ENCODE data around the gene XRCC1. TPM values are rescaled to one million over a fixed set of nuclear protein-coding genes. Genes with fewer than 3 reads are reported as not detected.

The XRCC1 gene
- total RNA-seq, 4 donors from 2014 or later = 22.7 to 53.2 (median 30.7) TPM

DNA sequence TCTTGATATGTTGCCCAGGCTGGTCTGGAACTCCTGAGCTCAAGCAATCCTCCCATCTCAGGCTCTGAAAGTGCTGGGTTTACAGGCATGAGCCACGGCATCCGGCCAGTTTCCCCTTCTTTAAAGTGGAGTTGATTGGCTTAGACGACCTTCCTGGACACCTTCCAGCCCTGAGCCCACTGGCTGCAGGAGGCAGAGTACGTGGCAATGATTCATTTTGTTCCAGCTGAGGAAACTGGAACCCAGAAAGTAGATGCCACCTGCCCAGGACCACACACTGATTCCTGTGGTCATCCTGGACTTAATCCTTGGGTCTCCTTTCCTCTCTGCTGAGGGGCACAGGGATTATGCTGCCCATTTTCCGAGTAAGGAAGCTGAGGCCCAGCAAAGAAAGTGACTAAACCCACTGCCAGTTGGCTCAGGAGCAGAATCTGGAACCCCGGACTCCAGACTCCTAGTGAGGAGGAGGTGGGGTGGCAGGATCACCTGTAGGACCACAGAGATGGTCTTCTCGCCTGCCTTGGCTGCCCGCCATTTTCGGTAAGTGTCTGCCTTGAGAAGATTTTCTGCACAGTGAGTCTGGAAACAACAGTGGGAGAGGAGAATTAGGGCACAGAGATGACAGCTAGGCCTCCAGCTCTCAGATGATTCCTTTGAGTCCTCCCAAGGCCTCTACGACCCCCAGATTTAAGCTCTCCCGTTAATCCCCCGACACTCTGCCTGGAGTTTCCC lies 737 bp downstream of the XRCC1 start:
- H3K4me1 ChIP-seq = peaks cover 0 to 5% of the 10 kb centered on the region in 2 donors
- H3K9me3 ChIP-seq = no peaks in the 10 kb centered on the region
- peak overlapping the region; percentile 85 to 89 for H3K27ac ChIP-seq
- intact Hi-C loops (cut with DNase I; ENCODE audit: low total_unique reads) = loop anchor here (5.0 kb wide), 1 partner anchor 93 kb away; no protein-coding TSS in a partner anchor
- DNase-seq = no peak
- no peaks in the 10 kb centered on the region for H3K36me3 ChIP-seq
- peak overlapping the region; percentile 79 to 95 for H3K4me3 ChIP-seq
- TF ChIP-seq, protein P1, sequence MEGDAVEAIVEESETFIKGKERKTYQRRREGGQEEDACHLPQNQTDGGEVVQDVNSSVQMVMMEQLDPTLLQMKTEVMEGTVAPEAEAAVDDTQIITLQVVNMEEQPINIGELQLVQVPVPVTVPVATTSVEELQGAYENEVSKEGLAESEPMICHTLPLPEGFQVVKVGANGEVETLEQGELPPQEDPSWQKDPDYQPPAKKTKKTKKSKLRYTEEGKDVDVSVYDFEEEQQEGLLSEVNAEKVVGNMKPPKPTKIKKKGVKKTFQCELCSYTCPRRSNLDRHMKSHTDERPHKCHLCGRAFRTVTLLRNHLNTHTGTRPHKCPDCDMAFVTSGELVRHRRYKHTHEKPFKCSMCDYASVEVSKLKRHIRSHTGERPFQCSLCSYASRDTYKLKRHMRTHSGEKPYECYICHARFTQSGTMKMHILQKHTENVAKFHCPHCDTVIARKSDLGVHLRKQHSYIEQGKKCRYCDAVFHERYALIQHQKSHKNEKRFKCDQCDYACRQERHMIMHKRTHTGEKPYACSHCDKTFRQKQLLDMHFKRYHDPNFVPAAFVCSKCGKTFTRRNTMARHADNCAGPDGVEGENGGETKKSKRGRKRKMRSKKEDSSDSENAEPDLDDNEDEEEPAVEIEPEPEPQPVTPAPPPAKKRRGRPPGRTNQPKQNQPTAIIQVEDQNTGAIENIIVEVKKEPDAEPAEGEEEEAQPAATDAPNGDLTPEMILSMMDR (IDR thresholded peaks at IDR 0.05) = no peak
- TF ChIP-seq POLR2A (IDR thresholded peaks at IDR 0.05) = no peak
- no peaks in the 10 kb centered on the region for H3K27me3 ChIP-seq

DNA sequence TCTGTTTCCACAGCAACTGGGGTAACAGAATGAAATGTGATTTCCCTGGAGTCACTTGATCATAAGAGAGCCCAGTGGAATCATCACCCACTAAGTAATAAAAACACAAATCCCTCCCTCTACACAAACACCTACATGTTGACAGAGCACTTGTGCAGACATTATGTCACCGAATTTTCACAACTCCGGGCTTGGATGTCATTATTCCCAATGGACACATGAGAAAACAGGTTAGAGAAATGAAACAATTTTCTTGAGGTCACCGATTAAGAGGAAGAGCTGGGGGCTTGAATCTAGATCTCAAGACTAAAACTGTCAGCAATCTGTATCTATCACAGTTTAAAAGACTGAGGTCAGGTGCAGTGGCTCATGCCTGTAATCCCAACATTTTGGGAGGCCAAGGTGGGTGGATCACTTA lies 3.1 kb downstream of the XRCC1 start:
- DNase-seq = no peak

DNA sequence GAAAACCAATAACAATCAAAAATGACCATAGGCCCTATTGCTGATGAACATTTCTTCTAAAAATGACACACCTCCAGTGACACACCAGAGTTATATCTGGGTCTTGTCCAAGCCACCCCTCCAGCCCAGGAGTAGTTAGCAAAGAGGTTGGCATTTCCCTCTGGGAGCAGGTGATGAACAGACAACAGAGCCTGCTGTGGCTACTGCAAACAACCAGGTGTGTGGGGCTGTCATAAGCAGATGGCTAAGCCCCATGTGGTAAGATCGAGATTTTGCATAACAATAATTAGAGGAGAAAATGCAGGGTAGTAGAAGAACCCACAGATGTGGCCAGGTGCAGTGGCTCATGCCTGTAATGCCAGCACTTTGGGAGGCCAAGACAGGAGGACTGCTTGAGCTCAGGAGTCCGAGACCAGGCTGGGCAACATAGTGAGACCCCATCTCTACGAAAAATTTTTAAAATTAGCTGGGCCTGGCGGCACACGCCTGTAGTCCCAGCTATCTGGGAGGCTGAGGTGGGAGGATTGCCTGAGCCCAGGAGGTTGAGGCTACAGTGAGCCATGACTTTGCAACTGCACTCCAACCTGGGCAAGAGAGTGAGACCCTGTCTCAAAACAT lies 5.0 kb downstream of the XRCC1 start:
- H3K4me1 ChIP-seq = peaks cover 0 to 5% of the 10 kb centered on the region in 2 donors
- intact Hi-C loops (cut with DNase I; ENCODE audit: low total_unique reads) = no loop called here
- no peaks in the 10 kb centered on the region for H3K27me3 ChIP-seq
- no peak for DNase-seq
- no peaks in the 10 kb centered on the region for H3K36me3 ChIP-seq
- no peak for TF ChIP-seq POLR2A (IDR thresholded peaks at IDR 0.05)
- no peak overlapping the region for H3K27ac ChIP-seq
- H3K9me3 ChIP-seq = no peaks in the 10 kb centered on the region
- H3K4me3 ChIP-seq = no peak overlapping the region

More for the DNA sequence above, 3.1 kb downstream of the XRCC1 start:
- intact Hi-C loops (cut with DNase I; ENCODE audit: low total_unique reads) = no loop called here
- Histone ChIP-seq H3K9me3 (no peaks in the 10 kb centered on the region), H3K27ac (no peak overlapping the region), H3K27me3 (no peaks in the 10 kb centered on the region), H3K4me3 (no peak overlapping the region), H3K36me3 (no peaks in the 10 kb centered on the region), H3K4me1 (peaks cover 0 to 5% of the 10 kb centered on the region in 2 donors)
- TF ChIP-seq POLR2A (IDR thresholded peaks at IDR 0.05) = no peak
- TF ChIP-seq, protein P1 (IDR thresholded peaks at IDR 0.05) = no peak

DNA sequence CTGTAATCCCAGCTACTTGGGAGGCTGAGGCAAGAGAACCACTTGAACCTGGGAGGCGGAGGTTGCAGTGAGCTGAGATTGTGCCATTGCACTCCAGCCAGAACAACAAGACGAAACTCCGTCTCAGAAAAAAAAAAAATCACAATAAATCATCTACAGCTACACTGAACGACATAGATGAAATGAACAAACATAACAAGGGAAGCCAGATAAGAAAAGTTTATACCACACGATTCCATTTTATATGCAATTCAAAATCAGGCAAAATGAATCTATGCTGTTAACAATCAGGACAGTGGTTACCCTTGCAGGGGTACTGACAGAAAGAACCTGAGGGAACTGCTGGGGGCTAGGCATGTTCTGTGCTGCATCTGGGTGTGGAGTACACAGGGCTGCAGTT lies 5.7 kb downstream of the XRCC1 start:
- Histone ChIP-seq H3K4me3 (no peak overlapping the region), H3K27ac (no peak overlapping the region), H3K9me3 (no peaks in the 10 kb centered on the region), H3K4me1 (peaks cover 0 to 5% of the 10 kb centered on the region in 2 donors), H3K36me3 (no peaks in the 10 kb centered on the region), H3K27me3 (no peaks in the 10 kb centered on the region)
- TF ChIP-seq, protein P1 (IDR thresholded peaks at IDR 0.05) = no peak
- TF ChIP-seq POLR2A (IDR thresholded peaks at IDR 0.05) = no peak
- intact Hi-C loops (cut with DNase I; ENCODE audit: low total_unique reads) = no loop called here
- no peak for DNase-seq

DNA sequence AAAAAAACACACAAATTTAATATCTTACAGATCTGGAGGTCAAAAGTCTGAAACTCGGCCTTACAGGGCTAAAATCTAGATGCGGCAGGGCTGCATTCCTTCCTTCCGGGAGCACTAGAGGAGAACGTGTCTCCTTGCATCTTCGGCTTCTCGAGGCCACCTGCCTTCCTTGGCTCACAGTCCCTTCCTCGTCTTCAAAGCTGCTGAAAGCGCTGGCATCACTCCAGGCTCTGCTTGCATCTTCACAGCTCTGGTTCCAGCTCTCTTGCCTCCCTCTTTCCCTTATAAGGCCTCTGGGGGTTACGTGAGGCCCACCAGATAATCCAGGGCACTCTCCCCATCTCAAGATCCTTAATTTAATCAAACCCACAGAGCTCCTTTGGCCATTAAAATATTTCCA lies 10.5 kb downstream of the XRCC1 start:
- TF ChIP-seq POLR2A (IDR thresholded peaks at IDR 0.05) = no peak
- TF ChIP-seq, protein P1 (IDR thresholded peaks at IDR 0.05) = no peak
- Histone ChIP-seq H3K27ac (no peak overlapping the region), H3K27me3 (no peaks in the 10 kb centered on the region), H3K36me3 (no peaks in the 10 kb centered on the region), H3K4me1 (peaks cover 0 to 7% of the 10 kb centered on the region in 2 donors), H3K4me3 (no peak overlapping the region), H3K9me3 (no peaks in the 10 kb centered on the region)
- DNase-seq = no peak
- intact Hi-C loops (cut with DNase I; ENCODE audit: low total_unique reads) = no loop called here
